Spleen (tissue), 11 donors: Measurements from ENCODE around the gene SYNJ2. TPM values are rescaled to one million over a fixed set of nuclear protein-coding genes. Genes with fewer than 3 reads are reported as not detected.
A peak's percentile ranks its signal among the peaks of the same experiment; 100 is the strongest.

Experiments
- DNase-seq: peaks from one replicate; pipeline ENCODE4 v3.0.0-alpha.2; 2020
- H3K27ac ChIP-seq, 8 donors: fragments of 200-600 bp; sonication (generic) in 7 of 8; 1 replicate in 4 of 8; 2 replicates in 4 of 8; pipeline versions ENCODE4 v1.5.0 to v1.8.0; 2016 to 2021; ENCODE audit warnings: inconsistent platforms in 4 of 8, mild to moderate bottlenecking in 4 of 8, moderate library complexity in 1 of 8
- H3K27me3 ChIP-seq, 7 donors: fragments of 200-600 bp; sonication (generic) in 6 of 7; replicated peaks in 1 of 7; 1 replicate in 4 of 7; 2 replicates in 3 of 7; pipeline versions ENCODE4 v1.5.0 to v1.8.0; 2016 to 2021; ENCODE audit warnings: inconsistent platforms in 3 of 7, mild to moderate bottlenecking in 1 of 7
- H3K36me3 ChIP-seq, 6 donors: fragments of 200-600 bp; sonication (generic) in 5 of 6; 1 replicate in 4 of 6; 2 replicates in 2 of 6; pipeline versions ENCODE4 v1.5.0 to v1.8.0; 2016 to 2021; ENCODE audit warnings: inconsistent platforms in 2 of 6
- H3K4me1 ChIP-seq, 6 donors: fragments of 200-600 bp; sonication (generic) in 5 of 6; 1 replicate in 3 of 6; 2 replicates in 3 of 6; pipeline versions ENCODE4 v1.5.0 to v1.8.0; 2016 to 2021; ENCODE audit warnings: inconsistent platforms in 3 of 6
- H3K4me3 ChIP-seq, 8 donors: fragments of 200-600 bp; sonication (generic) in 7 of 8; 1 replicate in 4 of 8; 2 replicates in 4 of 8; pipeline versions ENCODE4 v1.5.0 to v1.8.0; 2016 to 2021; ENCODE audit warnings: inconsistent platforms in 4 of 8, mild to moderate bottlenecking in 4 of 8, moderate library complexity in 2 of 8
- H3K9me3 ChIP-seq, 8 donors: fragments of 200-600 bp; sonication (generic) in 7 of 8; 1 replicate in 4 of 8; 2 replicates in 4 of 8; pipeline versions ENCODE4 v1.5.0 to v1.8.0; 2016 to 2021; ENCODE audit warnings: inconsistent platforms in 4 of 8
- POLR2A ChIP-seq, 3 donors: fragments of 450-650 bp; IDR thresholded peaks; one replicate each; pipeline ENCODE4 v1.5.1; 2017; ENCODE audit warnings: antibody characterized with exemption in 3 of 3, mild to moderate bottlenecking in 1 of 3
- POLR2AphosphoS5 ChIP-seq, 3 donors: sonication (generic); formaldehyde crosslinking; IDR thresholded peaks; one replicate each; pipeline ENCODE4 v1.5.1; 2017; ENCODE audit warnings: antibody characterized with exemption in 3 of 3
- WGBS, 5 donors: extraction: QIAGEN DNeasy Blood & Tissue Kit in 3 of 5; methylation state at CpG; one replicate each; pipeline versions ENCODE4 v1.1.5 to v1.1.7; 2013 to 2018; 5-methylcytosine and 5-hydroxymethylcytosine counted together
- intact Hi-C: fragments of 100-400 bp; cut with DNase I; formaldehyde crosslinking; loops from one replicate; pipeline ENCODE4 v1.15.0; 2023; ENCODE audit warnings: low total_unique reads
- polyA plus RNA-seq, 3 donors: library from polyadenylated mRNA; stranded (reverse); fragments of 200-250 nt; gene quantifications; one replicate each; pipeline ENCODE4 v1.2.1, GENCODE V29; 2013
- total RNA-seq, 7 donors: library from RNA; depleted of rRNA in 3 of 7; stranded (reverse); fragments of >200 nt in 3 of 7; fragmentation: NEBNext Ultra II Directional in 4 of 7; extraction: Animal tissue kit (Norgen Biotek cat#: 25700) in 4 of 7; gene quantifications; one replicate each; pipeline versions ENCODE4 v1.1.0 to v1.2.1, GENCODE V29; 2016 to 2021
- TF ChIP-seq, protein P1 (sequence below), 11 experiments: fragments of 200-600 bp in 7 of 11; fragments of 450-650 bp in 4 of 11; sonication (generic) in 4 of 11; IDR thresholded peaks in 8 of 11; conservative IDR thresholded peaks in 3 of 11; 1 replicate in 7 of 11; 2 replicates in 4 of 11; pipeline versions ENCODE4 v1.4.0 to v1.8.0; 2016 to 2021; ENCODE audit warnings: antibody characterized with exemption in 11 of 11, inconsistent platforms in 4 of 11, mild to moderate bottlenecking in 1 of 11
- donor health status: healthy with polysubstance abuse.
- donor health status: DM: no; HTN: no; CAD: no; lungs with moderate emphysema.
- donor health status: DM: no; HTN: no; CAD: no.
- donor health status: Bipolar disorder and iron deficiency.
- donor health status: healthy.
- donor health status: DM: no; HTN: no; CAD: no.
- donor health status: DM: yes; HTN: yes; CAD: no.

Gene SYNJ2
- total and polyA plus RNA-seq, 10 donors = 2.4 to 34.0 (median 9.2) TPM

DNA sequence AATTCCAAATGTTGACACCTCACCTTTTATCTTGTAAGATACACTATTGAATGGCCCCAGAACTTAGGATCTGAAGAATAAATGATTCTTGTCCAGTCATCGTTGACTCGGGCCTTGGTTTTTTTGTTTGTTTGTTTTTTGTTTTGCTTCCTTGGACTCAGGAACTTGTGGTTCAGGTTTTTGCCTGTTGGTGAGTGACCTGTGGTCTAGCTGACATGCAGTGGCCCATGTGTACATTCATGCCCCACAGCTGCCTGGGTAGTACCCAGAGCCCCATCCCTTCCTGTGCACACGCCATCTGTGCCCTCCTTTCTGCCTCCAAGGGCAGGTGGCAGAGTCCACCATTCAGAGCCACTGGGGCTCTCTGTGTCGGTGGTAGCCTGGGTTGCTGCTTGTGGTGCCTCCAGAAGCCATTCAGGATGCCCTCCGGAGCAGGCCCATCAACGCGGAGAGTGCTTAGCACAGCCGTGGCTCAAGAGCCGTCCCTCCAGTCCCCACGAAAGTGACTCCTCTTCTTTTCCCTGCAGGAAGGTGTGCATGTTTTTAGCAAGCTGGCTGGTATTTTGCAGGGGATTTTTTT lies 85.9 kb downstream of the SYNJ2 start:
- H3K36me3 ChIP-seq = peaks cover 0 to 94% (median 11%) of the 10 kb centered on the region in 6 donors
- H3K27ac ChIP-seq = no peak overlapping the region
- no peak for DNase-seq
- no peak for TF ChIP-seq POLR2A (IDR thresholded peaks at IDR 0.05)
- TF ChIP-seq POLR2AphosphoS5 (IDR thresholded peaks at IDR 0.05) = no peak
- TF ChIP-seq, protein P1, sequence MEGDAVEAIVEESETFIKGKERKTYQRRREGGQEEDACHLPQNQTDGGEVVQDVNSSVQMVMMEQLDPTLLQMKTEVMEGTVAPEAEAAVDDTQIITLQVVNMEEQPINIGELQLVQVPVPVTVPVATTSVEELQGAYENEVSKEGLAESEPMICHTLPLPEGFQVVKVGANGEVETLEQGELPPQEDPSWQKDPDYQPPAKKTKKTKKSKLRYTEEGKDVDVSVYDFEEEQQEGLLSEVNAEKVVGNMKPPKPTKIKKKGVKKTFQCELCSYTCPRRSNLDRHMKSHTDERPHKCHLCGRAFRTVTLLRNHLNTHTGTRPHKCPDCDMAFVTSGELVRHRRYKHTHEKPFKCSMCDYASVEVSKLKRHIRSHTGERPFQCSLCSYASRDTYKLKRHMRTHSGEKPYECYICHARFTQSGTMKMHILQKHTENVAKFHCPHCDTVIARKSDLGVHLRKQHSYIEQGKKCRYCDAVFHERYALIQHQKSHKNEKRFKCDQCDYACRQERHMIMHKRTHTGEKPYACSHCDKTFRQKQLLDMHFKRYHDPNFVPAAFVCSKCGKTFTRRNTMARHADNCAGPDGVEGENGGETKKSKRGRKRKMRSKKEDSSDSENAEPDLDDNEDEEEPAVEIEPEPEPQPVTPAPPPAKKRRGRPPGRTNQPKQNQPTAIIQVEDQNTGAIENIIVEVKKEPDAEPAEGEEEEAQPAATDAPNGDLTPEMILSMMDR (IDR thresholded peaks at IDR 0.05 in 8 of 11, conservative IDR thresholded peaks at IDR 0.05 in 3 of 11) = no peak
- H3K27me3 ChIP-seq = no peaks in the 10 kb centered on the region
- 89 to 95% (median 92%) methylated on average over 9 to 10 of the region's 10 CpGs for WGBS, 5 donors
- no peaks in the 10 kb centered on the region for H3K9me3 ChIP-seq
- peaks cover 2 to 29% (median 11%) of the 10 kb centered on the region in 6 donors for H3K4me1 ChIP-seq
- intact Hi-C loops = no loop called here
- H3K4me3 ChIP-seq = no peak overlapping the region

DNA sequence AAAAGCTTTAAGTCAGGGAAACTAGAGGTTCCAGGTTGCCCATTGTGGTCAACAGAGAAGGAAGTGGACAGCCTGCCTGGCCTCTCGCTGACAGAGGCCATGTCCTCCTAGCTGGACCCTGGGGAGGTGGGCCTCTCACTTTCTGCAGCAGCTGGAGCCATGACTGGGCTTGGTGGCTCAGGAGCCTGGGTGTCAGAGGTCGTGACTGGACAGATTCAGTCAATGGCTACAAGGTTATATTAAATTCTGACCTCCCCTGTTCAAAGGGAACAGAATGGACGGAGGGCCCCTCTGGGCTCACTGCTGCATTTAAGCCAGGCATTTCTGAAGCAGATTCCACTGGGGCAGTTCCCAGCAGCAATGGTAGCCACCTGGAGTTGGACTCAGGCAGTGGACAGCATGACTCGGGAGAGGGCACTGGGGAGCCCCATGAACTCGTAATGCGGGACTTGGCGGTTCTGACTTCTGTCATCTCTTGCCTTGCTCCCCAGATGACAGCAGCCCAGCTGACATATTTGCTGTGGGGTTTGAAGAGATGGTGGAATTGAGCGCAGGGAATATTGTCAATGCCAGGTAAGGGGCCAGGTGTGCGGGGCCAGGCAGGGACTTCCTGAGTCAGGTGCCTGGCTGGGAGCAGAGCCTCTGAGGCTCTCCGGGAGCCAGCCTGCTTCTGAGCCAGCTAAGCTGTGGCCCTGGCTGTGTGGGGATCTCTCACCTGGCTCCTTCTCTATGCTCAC lies 86.7 kb downstream of the SYNJ2 start:
- H3K36me3 ChIP-seq = peaks cover 0 to 93% (median 11%) of the 10 kb centered on the region in 6 donors

DNA sequence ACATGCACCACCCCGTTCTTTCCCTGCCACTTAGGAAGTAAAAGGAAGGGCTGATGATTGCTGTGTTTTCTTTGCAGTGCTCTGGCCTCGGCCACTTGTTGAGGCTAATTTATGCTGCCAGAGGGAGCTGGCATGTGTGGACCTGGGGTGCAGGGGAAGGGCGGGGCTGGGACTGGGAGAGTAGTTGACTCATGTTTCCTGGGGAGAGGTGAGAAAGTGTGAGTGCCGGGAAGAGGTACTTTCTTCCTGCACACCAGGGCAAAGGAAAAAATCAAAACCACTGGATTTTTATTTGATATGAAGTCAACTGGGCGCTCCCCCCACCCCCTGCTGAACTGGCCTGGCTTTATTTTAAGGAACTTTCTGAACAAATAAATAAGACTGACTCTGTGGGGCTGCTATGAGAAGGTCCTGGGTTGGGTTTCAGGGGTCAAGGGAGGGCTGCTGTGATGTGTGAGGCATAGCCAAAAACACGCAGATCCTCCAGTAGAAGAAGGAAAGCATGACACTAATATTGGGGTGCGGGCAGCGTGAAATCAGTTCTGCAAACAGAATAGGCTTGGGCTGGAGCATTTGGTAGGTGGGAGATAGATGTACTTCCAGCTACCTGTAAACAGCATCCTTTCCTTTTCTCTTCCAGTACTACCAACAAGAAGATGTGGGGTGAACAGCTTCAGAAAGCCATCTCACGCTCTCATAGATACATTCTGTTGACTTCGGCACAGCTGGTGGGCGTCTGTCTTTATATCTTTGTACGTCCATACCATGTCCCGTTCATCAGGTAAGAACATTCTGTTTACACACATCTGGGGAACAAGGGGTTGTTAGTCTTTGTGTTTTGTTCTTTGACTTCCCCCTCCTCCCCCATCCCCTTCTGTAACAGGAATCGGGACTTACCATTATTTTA lies 87.5 kb downstream of the SYNJ2 start:
- Histone ChIP-seq H3K27me3 (no peaks in the 10 kb centered on the region), H3K36me3 (peaks cover 0 to 92% (median 11%) of the 10 kb centered on the region in 6 donors), H3K27ac (peak overlapping the region in 2 of 8 donors; percentile 17 to 37), H3K9me3 (no peaks in the 10 kb centered on the region), H3K4me1 (peaks cover 2 to 29% (median 11%) of the 10 kb centered on the region in 6 donors), H3K4me3 (no peak overlapping the region)
- DNase-seq = no peak
- TF ChIP-seq POLR2AphosphoS5 (IDR thresholded peaks at IDR 0.05) (no peak), POLR2A (IDR thresholded peaks at IDR 0.05) (no peak)
- TF ChIP-seq, protein P1 (IDR thresholded peaks at IDR 0.05 in 8 of 11, conservative IDR thresholded peaks at IDR 0.05 in 3 of 11) = no peak
- 73 to 82% (median 77%) methylated on average over 13 to 14 of the region's 14 CpGs for WGBS, 5 donors
- intact Hi-C loops = no loop called here

More for the DNA sequence above, 86.7 kb downstream of the SYNJ2 start:
- TF ChIP-seq POLR2AphosphoS5 (IDR thresholded peaks at IDR 0.05) (no peak), POLR2A (IDR thresholded peaks at IDR 0.05) (no peak)
- TF ChIP-seq, protein P1 (IDR thresholded peaks at IDR 0.05 in 8 of 11, conservative IDR thresholded peaks at IDR 0.05 in 3 of 11) = no peak
- intact Hi-C loops = no loop called here
- H3K27me3 ChIP-seq = no peaks in the 10 kb centered on the region
- DNase-seq = no peak
- no peak overlapping the region for H3K4me3 ChIP-seq
- no peaks in the 10 kb centered on the region for H3K9me3 ChIP-seq
- whole genome bisulfite sequencing, 5 donors = 80 to 93% (median 90%) methylated on average over 8 to 10 of the region's 10 CpGs
- H3K4me1 ChIP-seq = peaks cover 2 to 29% (median 11%) of the 10 kb centered on the region in 6 donors
- peak overlapping the region in 2 of 8 donors; percentile 17 to 37 for H3K27ac ChIP-seq
